Right ventricle myocardium inferior (tissue), 1 donor: ENCODE measurements around the gene DDX60. TPM values are rescaled to one million over a fixed set of nuclear protein-coding genes. Genes with fewer than 3 reads are reported as not detected.
"Not testable (repeated sequence)": the region's sequence is repeated elsewhere in the genome, so short reads cannot be mapped to it uniquely, and the experiment has no call there.

Experiments
- ATAC-seq: fragments of 200-7000 bp; cut with Tn5 transposase; one replicate; pipeline ENCODE4 v1.9.1; 2020; ENCODE audit warnings: mild to moderate bottlenecking, moderate library complexity
- DNase-seq: peaks from one replicate; pipeline ENCODE4 v3.0.0; 2021; ENCODE audit errors: missing footprints
- intact Hi-C: fragments of 100-400 bp; cut with DNase I; formaldehyde crosslinking; loops from one replicate; pipeline ENCODE4 v1.11.0; 2022
- long read RNA-seq: library from polyadenylated mRNA; unstranded; transcript quantifications from one replicate; pipeline ENCODE4 v2.0.0, GENCODE V29; 2021
- total RNA-seq: library from RNA; stranded (reverse); fragmentation: NEBNext Ultra II Directional; extraction: Animal tissue kit (Norgen Biotek cat#: 25700); gene quantifications from one replicate; pipeline ENCODE4 v1.2.1, GENCODE V29; 2021
- donor health status: DM: no; HTN: yes; CAD: no; lungs with severe emphysema.

DDX60 gene
- total RNA-seq = 7.7 TPM
- long read RNA-seq, full-length matches to known transcripts = 3 of 3 reads
- long read RNA-seq, partial matches to known transcripts = 0 of 3 reads
- long read RNA-seq, other reads (novel, unspliced or antisense) = 0 of 3 reads

- peak; percentile 84 for DNase-seq
- intact Hi-C loops = loop anchor here (5.0 kb wide), 2 partner anchors 89 to 164 kb away; partner anchors contain the start of gene DDX60L
- ATAC-seq = peak; percentile 93
These were observed at the start of gene DDX60 for GRCh38 chr4:168318266-168318895. TSS of gene DDX60 (minus strand) at chr4:168318752. CDS start at chr4:168311259, 7,493 bp downstream.

GRCh38 chr4:168367065-168367464 lies 48.5 kb upstream of the DDX60 start:
- DNase-seq = no peak
- intact Hi-C loops = no loop called here
- no peak for ATAC-seq

- ATAC-seq (no peak), DNase-seq (peak; percentile 56)
- intact Hi-C loops = no loop called here
These were observed 43.5 kb upstream of the DDX60 start for GRCh38 chr4:168362025-168362401.

GRCh38 chr4:168361365-168362024 lies 42.9 kb upstream of the DDX60 start:
- DNase-seq = no peak
- no peak for ATAC-seq
- intact Hi-C loops = no loop called here

- DNase-seq (no peak), ATAC-seq (no peak)
- intact Hi-C loops = no loop called here
These were observed 41.7 kb upstream of the DDX60 start for GRCh38 chr4:168360271-168360670.

- DNase-seq (no peak), ATAC-seq (no peak)
- intact Hi-C loops = no loop called here
These were observed 39.4 kb upstream of the DDX60 start for GRCh38 chr4:168357941-168358340.

GRCh38 chr4:168353746-168354145 lies 35.2 kb upstream of the DDX60 start:
- intact Hi-C loops = no loop called here
- DNase-seq (no peak), ATAC-seq (no peak)

- DNase-seq (no peak), ATAC-seq (no peak)
- intact Hi-C loops = no loop called here
These were observed 19.0 kb upstream of the DDX60 start for GRCh38 chr4:168337550-168337940.

GRCh38 chr4:168336837-168337549 lies 18.4 kb upstream of the DDX60 start:
- intact Hi-C loops = no loop called here
- DNase-seq (no peak), ATAC-seq (no peak)

GRCh38 chr4:168335621-168336020 lies 17.1 kb upstream of the DDX60 start:
- DNase-seq = no peak
- peak; percentile 65 for ATAC-seq
- intact Hi-C loops = no loop called here

- ATAC-seq (no peak), DNase-seq (no peak)
- intact Hi-C loops = no loop called here
These were observed 15.5 kb upstream of the DDX60 start for GRCh38 chr4:168334053-168334452.

GRCh38 chr4:168330575-168330974 lies 12.0 kb upstream of the DDX60 start:
- intact Hi-C loops, ATAC-seq: not testable (repeated sequence)
- peak; percentile 47 for DNase-seq

GRCh38 chr4:168325591-168325990 lies 7.0 kb upstream of the DDX60 start:
- ATAC-seq = no peak
- DNase-seq = no peak
- intact Hi-C loops = no loop called here

- DNase-seq = no peak
- ATAC-seq = no peak
- intact Hi-C loops = no loop called here
These were observed 2.5 kb upstream of the DDX60 start for GRCh38 chr4:168321006-168321405.

- intact Hi-C loops = loop anchor here (5.0 kb wide), 2 partner anchors 88 to 163 kb away; partner anchors contain the start of gene DDX60L
- ATAC-seq (no peak), DNase-seq (no peak)
These were observed 1.0 kb upstream of the DDX60 start for GRCh38 chr4:168319486-168320019.

GRCh38 chr4:168317621-168318020 lies 931 bp downstream of the DDX60 start:
- ATAC-seq (no peak), DNase-seq (no peak)
- intact Hi-C loops = loop anchor here (5.0 kb wide), 2 partner anchors 90 to 165 kb away; partner anchors contain the start of gene DDX60L

GRCh38 chr4:168309781-168310180 lies 8.8 kb downstream of the DDX60 start:
- DNase-seq (no peak), ATAC-seq (peak; percentile 57)
- intact Hi-C loops = loop anchor here (5.0 kb wide), 1 partner anchor 78 kb away; no protein-coding TSS in a partner anchor

- DNase-seq (no peak), ATAC-seq (no peak)
- intact Hi-C loops = no loop called here
These were observed 9.6 kb downstream of the DDX60 start for GRCh38 chr4:168308912-168309311.

GRCh38 chr4:168306476-168306875 lies 12.1 kb downstream of the DDX60 start:
- intact Hi-C loops = no loop called here
- ATAC-seq (no peak), DNase-seq (no peak)
